Heart left ventricle (tissue), 13 donors: ENCODE data around the gene ZNF74.

Experiments
- CTCF ChIP-seq, 12 donors: fragments of 200-600 bp; sonication (generic) in 4 of 12; IDR thresholded peaks; one replicate each; pipeline versions ENCODE4 v1.5.0 to v1.8.0; 2018 to 2022; ENCODE audit warnings: antibody characterized with exemption in 12 of 12, mild to moderate bottlenecking in 5 of 12
- POLR2A ChIP-seq, 2 donors: fragments of 450-650 bp; IDR thresholded peaks; one replicate each; pipeline ENCODE4 v1.6.1; 2017; ENCODE audit warnings: antibody characterized with exemption in 2 of 2, mild to moderate bottlenecking in 2 of 2, moderate library complexity in 2 of 2
- donor health status: ischemic (EF 13 %, LVEDD 7.1; RV severe dilation, severe dysfunction).
- donor health status: DM: no; HTN: yes; CAD: no.
- donor health status: DM: no; HTN: no; CAD: no.
- donor health status: ischemic (EF 25% LVEDD 6.9; RV normal size, moderate dysfunction).
- donor health status: ischemic (EF 25% LVEDD 5.7; RV mildly dilated, moderate dysfunction).
- donor health status: ischemic (EF 35%, LVEDD 5.7; RV mildly dilated, moderate dysfunction).
- donor health status: nonischemic (EF 11% LVEDD 7.7; RV severe dilation, severe dysfunction).
- donor health status: DM: yes; HTN: yes; CAD: no.
- donor health status: PGD.
- donor health status: ischemic (EF 29% LVEDD 5.4; RV normal size, mild dysfunction).
- donor health status: nonischemic (EF 23%, LVEDD 6.1; RV moderate dilation, normal function).

GRCh38 chr22:20431511-20432192 lies 37.7 kb downstream of the ZNF74 start:
- TF ChIP-seq CTCF (IDR thresholded peaks at IDR 0.05) (no peak), POLR2A (IDR thresholded peaks at IDR 0.05) (no peak)
